Lower leg skin (tissue), 4 donors: Measurements from ENCODE around the gene NUP93. TPM values are rescaled to one million over a fixed set of nuclear protein-coding genes. Genes with fewer than 3 reads are reported as not detected.

Experiments used
- DNase-seq, 2 donors: peaks; one replicate each; pipeline ENCODE4 v3.0.0-alpha.2; 2019; ENCODE audit warnings: low spot score in 2 of 2
- H3K4me3 ChIP-seq: fragments of 200-600 bp; sonication (generic); 2 replicates; pipeline ENCODE4 v1.5.1; 2017; ENCODE audit warnings: mild to moderate bottlenecking, low read depth; ENCODE audit not compliant: poor library complexity, severe bottlenecking
- POLR2A ChIP-seq, 2 donors: fragments of 450-650 bp; IDR thresholded peaks; one replicate each; pipeline ENCODE4 v1.6.1; 2016 to 2017; ENCODE audit warnings: antibody characterized with exemption in 2 of 2, mild to moderate bottlenecking in 1 of 2, moderate library complexity in 1 of 2
- WGBS, 2 donors: methylation state at CpG; one replicate each; pipeline ENCODE4 v1.1.5; 2018; 5-methylcytosine and 5-hydroxymethylcytosine counted together
- intact Hi-C: fragments of 100-400 bp; cut with DNase I; formaldehyde crosslinking; loops from one replicate; pipeline ENCODE4 v1.15.0; 2023; ENCODE audit warnings: low total_unique reads
- total RNA-seq, 4 donors: library from RNA; depleted of rRNA; stranded (reverse); fragments of >200 nt; gene quantifications; one replicate each; pipeline ENCODE4 v1.1.0, GENCODE V29; 2016
- TF ChIP-seq, protein P1 (sequence below), 3 donors: fragments of 450-650 bp; IDR thresholded peaks; one replicate each; pipeline ENCODE4 v1.5.1; 2016; ENCODE audit warnings: antibody characterized with exemption in 3 of 3, mild to moderate bottlenecking in 3 of 3, moderate library complexity in 2 of 3

Gene NUP93
- total RNA-seq, 4 donors from 2014 or later = 21.0 to 40.6 (median 31.2) TPM

DNA sequence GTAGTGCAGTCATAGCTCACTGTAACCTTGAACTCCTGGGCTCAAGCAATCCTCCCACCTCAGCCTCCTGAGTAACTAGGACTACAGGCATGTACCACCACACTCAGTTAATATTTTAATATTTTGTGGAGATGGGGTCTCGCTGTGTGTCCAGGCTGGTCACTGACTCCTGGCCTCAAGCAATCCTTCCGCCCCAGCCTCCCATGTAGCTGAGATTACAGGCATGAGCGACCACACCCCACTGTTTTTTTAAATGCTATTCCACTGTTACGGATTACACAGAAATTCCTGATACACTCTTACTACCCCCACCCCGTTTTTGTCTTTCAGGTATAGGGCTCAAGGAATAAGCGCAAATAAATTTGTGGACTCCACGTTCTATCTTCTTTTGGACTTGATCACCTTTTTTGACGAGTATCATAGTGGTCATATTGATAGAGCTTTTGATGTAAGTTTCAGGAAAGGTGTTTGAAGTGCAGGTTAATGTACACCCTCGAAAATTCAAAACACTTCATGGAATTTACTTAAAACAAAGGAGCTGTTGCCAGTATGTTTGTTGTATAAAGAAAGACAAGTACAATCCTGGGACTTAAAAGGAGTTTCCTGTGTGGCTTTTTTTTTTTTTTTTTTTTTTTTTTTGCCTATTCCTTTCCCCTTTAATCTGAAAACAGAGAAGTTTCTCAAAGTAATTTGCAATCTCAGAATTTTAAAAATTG is 108.9 kb downstream of the NUP93 start:
- H3K4me3 ChIP-seq = no peak overlapping the region
- 89% methylated on average over 9 of the region's 9 CpGs for WGBS, 2 donors
- no peak for DNase-seq
- intact Hi-C loops = no loop called here
- TF ChIP-seq, protein P1, sequence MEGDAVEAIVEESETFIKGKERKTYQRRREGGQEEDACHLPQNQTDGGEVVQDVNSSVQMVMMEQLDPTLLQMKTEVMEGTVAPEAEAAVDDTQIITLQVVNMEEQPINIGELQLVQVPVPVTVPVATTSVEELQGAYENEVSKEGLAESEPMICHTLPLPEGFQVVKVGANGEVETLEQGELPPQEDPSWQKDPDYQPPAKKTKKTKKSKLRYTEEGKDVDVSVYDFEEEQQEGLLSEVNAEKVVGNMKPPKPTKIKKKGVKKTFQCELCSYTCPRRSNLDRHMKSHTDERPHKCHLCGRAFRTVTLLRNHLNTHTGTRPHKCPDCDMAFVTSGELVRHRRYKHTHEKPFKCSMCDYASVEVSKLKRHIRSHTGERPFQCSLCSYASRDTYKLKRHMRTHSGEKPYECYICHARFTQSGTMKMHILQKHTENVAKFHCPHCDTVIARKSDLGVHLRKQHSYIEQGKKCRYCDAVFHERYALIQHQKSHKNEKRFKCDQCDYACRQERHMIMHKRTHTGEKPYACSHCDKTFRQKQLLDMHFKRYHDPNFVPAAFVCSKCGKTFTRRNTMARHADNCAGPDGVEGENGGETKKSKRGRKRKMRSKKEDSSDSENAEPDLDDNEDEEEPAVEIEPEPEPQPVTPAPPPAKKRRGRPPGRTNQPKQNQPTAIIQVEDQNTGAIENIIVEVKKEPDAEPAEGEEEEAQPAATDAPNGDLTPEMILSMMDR (IDR thresholded peaks at IDR 0.05) = no peak
- TF ChIP-seq POLR2A (IDR thresholded peaks at IDR 0.05) = no peak

DNA sequence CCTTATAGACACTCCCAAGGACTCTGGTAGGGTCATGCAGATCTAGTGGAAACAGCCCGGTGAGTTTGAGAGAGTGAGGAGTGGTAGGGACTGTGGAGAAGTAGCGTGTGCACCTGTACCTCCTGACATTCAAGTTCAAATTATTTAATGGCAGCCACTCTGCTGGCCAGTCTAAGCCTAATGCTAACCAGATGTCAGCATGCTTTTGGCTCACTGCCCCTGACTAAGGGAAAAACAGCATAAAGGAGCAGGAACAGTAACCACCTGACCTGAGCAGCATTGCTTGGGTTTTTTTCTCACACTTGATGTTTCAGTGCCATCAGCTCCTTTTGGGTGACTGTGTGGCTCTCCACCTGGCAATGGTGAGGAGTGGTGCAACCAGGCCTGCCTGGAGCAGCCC is 111.3 kb downstream of the NUP93 start:
- intact Hi-C loops = no loop called here
- peak in 1 of 2 donors; percentile 78 for DNase-seq
- TF ChIP-seq POLR2A (IDR thresholded peaks at IDR 0.05) = no peak
- TF ChIP-seq, protein P1 (IDR thresholded peaks at IDR 0.05) = no peak
- WGBS, 2 donors = 76 to 85% methylated on average over 2 of the region's 2 CpGs
- no peak overlapping the region for H3K4me3 ChIP-seq

GRCh38 chr16:56841659-56842058 is 111.7 kb downstream of the NUP93 start:
- TF ChIP-seq, protein P1 (IDR thresholded peaks at IDR 0.05) = no peak
- TF ChIP-seq POLR2A (IDR thresholded peaks at IDR 0.05) = no peak
- H3K4me3 ChIP-seq = no peak overlapping the region
- 92 to 94% methylated on average over 10 of the region's 10 CpGs for WGBS, 2 donors
- peak in 1 of 2 donors; percentile 75 for DNase-seq
- intact Hi-C loops = no loop called here

DNA sequence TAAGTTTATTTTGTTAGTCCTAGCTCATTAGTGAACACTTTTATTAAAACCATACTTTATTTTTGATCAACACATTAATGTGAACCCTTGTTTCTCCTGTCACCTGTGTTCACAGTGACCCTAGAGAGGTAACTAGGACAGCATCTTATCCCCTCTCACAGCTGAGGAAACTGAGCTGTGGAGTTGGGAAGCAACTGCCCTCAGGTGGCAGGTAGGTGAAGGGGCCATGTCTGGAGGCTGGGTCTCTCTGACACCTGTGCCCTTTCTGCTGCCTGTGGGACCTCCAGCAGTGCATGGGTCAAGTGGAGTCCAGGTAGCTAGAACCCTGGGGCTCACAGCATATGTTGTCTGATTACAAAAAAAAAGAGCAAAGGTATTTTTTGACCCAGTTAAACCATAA is 112.2 kb downstream of the NUP93 start:
- peak in 1 of 2 donors; percentile 43 for DNase-seq
- TF ChIP-seq, protein P1 (IDR thresholded peaks at IDR 0.05) = no peak
- TF ChIP-seq POLR2A (IDR thresholded peaks at IDR 0.05) = no peak
- intact Hi-C loops = no loop called here
- no peak overlapping the region for H3K4me3 ChIP-seq

DNA sequence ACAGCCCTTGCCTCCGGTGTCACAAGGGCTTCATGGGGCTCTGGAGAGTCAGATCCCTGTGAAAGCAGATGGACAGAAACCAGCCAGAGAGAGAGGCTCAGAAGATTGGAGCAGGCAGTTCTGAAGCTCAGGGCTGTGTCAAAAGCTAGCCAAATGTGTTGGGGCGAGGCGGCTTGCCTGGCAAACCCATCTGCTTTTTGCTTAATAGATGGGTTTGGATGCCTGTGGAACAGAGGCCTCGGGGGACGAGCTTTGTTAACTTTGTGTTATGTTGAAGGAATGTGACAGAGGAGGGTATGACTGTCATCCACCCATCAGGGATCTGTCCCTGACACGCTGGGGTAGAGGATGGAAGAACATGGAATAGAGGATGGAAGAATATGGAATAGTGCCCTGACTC is 114.1 kb downstream of the NUP93 start:
- TF ChIP-seq, protein P1 (IDR thresholded peaks at IDR 0.05) = no peak
- no peak for TF ChIP-seq POLR2A (IDR thresholded peaks at IDR 0.05)
- DNase-seq = peak in 1 of 2 donors; percentile 78
- WGBS, 2 donors = 62 to 78% methylated on average over 6 of the region's 6 CpGs
- no peak overlapping the region for H3K4me3 ChIP-seq
- intact Hi-C loops = no loop called here
